Fibroblast of villous mesenchyme (primary cell): ENCODE data around the gene KISS1. TPM values are rescaled to one million over a fixed set of nuclear protein-coding genes. Genes with fewer than 3 reads are reported as not detected.

ENCODE experiments used
- DNase-seq: peaks from one replicate; pipeline ENCODE4 v3.0.0-alpha.2; 2010; ENCODE audit warnings: low read depth
- H3K4me3 ChIP-seq: 2 replicates; pipeline ENCODE4 v1.5.1; 2011; ENCODE audit warnings: low read depth, mild to moderate bottlenecking, low read length
- CTCF ChIP-seq: IDR thresholded peaks from 2 replicates; pipeline ENCODE4 v1.5.1; 2012; ENCODE audit warnings: low read depth, mild to moderate bottlenecking, low read length; ENCODE audit not compliant: insufficient read depth
- total RNA-seq: library from RNA; depleted of rRNA; stranded (reverse); fragments of >200 nt; gene quantifications from 2 replicates; pipeline ENCODE4 v1.2.3, GENCODE V29; 2012

Gene KISS1
- total RNA-seq, 1 donor, result 5.6 TPM

DNA sequence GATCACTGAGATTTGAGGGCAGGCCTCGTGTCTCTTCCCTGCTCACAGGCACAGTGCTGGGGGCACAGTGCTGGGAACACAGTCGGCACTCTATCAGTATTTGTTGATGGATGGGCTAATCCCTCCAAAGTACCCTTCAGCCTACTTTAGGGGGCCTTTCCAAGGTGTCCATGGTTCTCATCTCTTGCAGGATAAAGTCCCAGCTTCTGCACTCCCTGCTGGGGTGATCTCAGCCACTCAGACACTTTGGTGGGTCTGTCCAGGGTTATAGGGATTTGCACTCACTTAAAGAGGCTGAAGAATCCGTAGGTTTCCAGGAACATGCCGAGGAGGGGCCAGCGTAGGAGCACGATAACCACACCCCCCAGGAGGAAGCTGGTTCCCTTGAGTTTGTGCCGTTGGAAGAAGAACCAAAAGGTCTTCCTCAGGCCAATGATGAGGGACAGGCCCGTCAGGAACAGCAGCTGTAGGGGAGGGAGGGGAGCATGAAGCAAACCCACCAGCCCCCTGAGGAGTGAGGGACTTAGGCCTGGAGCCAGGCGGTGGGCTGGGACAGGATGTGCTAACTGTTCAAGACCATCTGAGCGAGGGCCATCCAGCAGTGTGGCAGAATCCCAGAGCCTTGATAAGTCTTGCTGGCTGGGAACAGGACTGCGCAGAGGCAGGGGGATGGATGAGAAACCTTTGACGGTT lies 5.2 kb upstream of the KISS1 start:
- TF ChIP-seq CTCF, result no peak
- no peak for DNase-seq
- no peak overlapping the region for H3K4me3 ChIP-seq

- H3K4me3 ChIP-seq, result no peak overlapping the region
- no peak for TF ChIP-seq CTCF
Observed at GRCh38 chr1:204199579-204199978, 3.3 kb upstream of the KISS1 start.

GRCh38 chr1:204198348-204199340 lies 2.4 kb upstream of the KISS1 start:
- H3K4me3 ChIP-seq, result no peak overlapping the region
- no peak for TF ChIP-seq CTCF
- DNase-seq, result peak; percentile 49

More at GRCh38 chr1:204199579-204199978, 3.3 kb upstream of the KISS1 start:
- DNase-seq, result no peak

- H3K4me3 ChIP-seq, result no peak overlapping the region
- no peak for DNase-seq
- no peak for TF ChIP-seq CTCF
Observed at GRCh38 chr1:204197068-204197467, 777 bp upstream of the KISS1 start.

DNA sequence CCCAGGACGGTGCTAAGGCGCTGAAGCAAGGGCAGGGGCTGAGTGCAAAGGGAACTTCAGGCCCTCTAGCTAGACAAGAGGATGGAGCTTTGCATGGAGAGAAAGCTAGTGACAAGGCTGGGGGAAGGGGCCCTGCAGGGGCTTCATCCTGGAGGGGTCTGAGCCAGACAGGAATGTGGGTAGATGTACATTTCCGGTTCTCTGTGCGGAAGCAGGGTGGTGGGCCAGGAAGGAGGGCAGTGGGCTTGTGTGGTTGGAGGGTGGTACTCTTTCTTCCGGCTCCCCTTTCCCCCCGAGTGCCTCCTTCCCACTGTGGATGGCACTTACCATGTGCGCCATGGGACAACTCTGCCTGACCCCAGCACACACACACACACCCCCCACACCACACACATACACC lies 1.5 kb downstream of the KISS1 start:
- no peak overlapping the region for H3K4me3 ChIP-seq
- DNase-seq, result no peak
- TF ChIP-seq CTCF, result no peak

DNA sequence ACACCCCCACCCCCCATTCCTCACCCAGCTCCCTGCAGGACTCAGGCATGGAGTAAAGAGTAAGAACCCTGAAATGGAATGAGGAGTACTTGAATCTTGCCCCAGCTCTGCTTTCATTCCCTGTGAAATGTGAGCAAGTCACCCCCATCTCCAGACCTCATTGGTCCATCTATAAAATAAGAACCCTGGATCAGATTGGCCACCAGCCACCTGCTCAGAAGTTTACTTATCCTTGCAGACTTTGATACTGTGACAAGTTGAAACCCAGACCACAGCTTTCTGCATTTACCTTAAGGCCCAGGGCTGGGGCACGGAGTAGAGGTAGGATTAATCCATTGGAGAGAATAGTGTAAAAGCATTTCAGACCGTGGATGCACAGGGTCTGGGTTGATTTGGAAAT lies 2.2 kb downstream of the KISS1 start:
- no peak for TF ChIP-seq CTCF
- DNase-seq, result no peak
- no peak overlapping the region for H3K4me3 ChIP-seq
